SK-N-MC (cell line): ENCODE measurements around the gene PIK3CB.

Experiments
- EZH2 ChIP-seq: fragments of 200-600 bp; sonication (generic); IDR thresholded peaks from one replicate; pipeline ENCODE4 v1.6.1; 2017; ENCODE audit warnings: antibody characterized with exemption
- FOXP2 ChIP-seq: optimal IDR thresholded peaks from 2 replicates; pipeline ENCODE3; 2011; ENCODE audit warnings: mild to moderate bottlenecking, moderate library complexity; ENCODE audit not compliant: insufficient read depth; ENCODE audit errors: extremely low read length, control extremely low read depth
- POLR2AphosphoS5 ChIP-seq: IDR thresholded peaks from 2 replicates; pipeline ENCODE4 v1.6.1; 2012; ENCODE audit warnings: mild to moderate bottlenecking, low read depth, low read length, borderline replicate concordance

DNA sequence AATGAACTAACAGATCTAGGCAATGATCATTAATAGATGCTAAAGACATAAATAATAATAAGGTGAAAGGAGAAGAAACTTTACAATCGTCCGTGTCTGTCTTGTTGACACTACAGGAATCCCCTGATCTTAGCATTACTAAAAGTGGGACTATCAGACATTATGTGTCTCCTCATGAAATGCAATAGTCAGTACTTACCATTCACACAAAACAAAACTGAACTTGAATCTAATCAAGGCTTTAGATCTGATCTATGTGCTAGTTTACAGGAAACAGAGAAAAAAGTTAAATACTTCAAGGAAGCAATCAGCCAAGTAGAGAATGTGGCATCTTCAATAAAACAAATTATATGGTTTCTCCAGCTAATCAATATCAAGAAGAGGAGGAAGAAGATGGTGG is 73.7 kb downstream of the PIK3CB start:
- TF ChIP-seq EZH2 (no peak), POLR2AphosphoS5 (no peak), FOXP2 (no peak)
